Caco-2 (cell line): ENCODE results near the gene C2orf68. TPM values are rescaled to one million over a fixed set of nuclear protein-coding genes. Genes with fewer than 3 reads are reported as not detected.

Source experiments
- BruUV-seq: library from RNA; stranded (reverse); fragments of 400-500 nt; replicated peaks from 2 replicates; lab custom pipeline; 2021; lab: Mats Ljungman, UMichigan
- CTCF ChIA-PET: fragments of 300-600 bp; sonication (Branson Sonifier 250); formaldehyde crosslinking; loops from one replicate; lab custom pipeline; 2022; ENCODE audit warnings: antibody characterized with exemption; lab: Charles Lee
- POLR2A ChIA-PET: fragments of 300-600 bp; sonication (Branson Sonifier 250); formaldehyde crosslinking; loops from one replicate; lab custom pipeline; 2022; ENCODE audit warnings: antibody characterized with exemption; lab: Charles Lee
- DNase-seq, 2 experiments: peaks; one replicate each; pipeline versions ENCODE4 v3.0.0 to v3.0.0-alpha.2; 2020 to 2022
- H3K27me3 ChIP-seq: replicated peaks from 2 replicates; pipeline ENCODE4 v1.6.0; 2011; ENCODE audit warnings: low read length; ENCODE audit not compliant: control insufficient read depth, insufficient read depth
- H3K36me3 ChIP-seq: 2 replicates; pipeline ENCODE4 v1.5.1; 2011; ENCODE audit warnings: low read length; ENCODE audit not compliant: control insufficient read depth, insufficient read depth
- H3K4me1 ChIP-seq: fragments of 250-450 bp; sonication (Bioruptor Pico); 2 replicates; pipeline ENCODE4 v1.5.1; 2020; ENCODE audit warnings: mild to moderate bottlenecking
- H3K4me3 ChIP-seq: 2 replicates; pipeline ENCODE4 v1.5.1; 2011; ENCODE audit warnings: low read depth, mild to moderate bottlenecking, control low read depth, low read length
- H3K9me3 ChIP-seq: fragments of 250-450 bp; sonication (Bioruptor Pico); 2 replicates; pipeline ENCODE4 v1.5.1; 2020; ENCODE audit warnings: mild to moderate bottlenecking, moderate library complexity
- H3K27ac Mint-ChIP-seq: one replicate; pipeline ENCODE4 v1.8.0; 2022; ENCODE audit warnings: mixed read lengths; ENCODE audit not compliant: unreplicated experiment
- H3K27me3 Mint-ChIP-seq: one replicate; pipeline ENCODE4 v1.8.0; 2022; ENCODE audit warnings: mixed read lengths; ENCODE audit not compliant: insufficient read depth, unreplicated experiment
- H3K36me3 Mint-ChIP-seq: one replicate; pipeline ENCODE4 v1.8.0; 2022; ENCODE audit warnings: mild to moderate bottlenecking, mixed read lengths; ENCODE audit not compliant: insufficient read depth, unreplicated experiment
- H3K4me1 Mint-ChIP-seq: one replicate; pipeline ENCODE4 v1.8.0; 2022; ENCODE audit warnings: low read depth, mixed read lengths; ENCODE audit not compliant: unreplicated experiment
- H3K4me3 Mint-ChIP-seq: one replicate; pipeline ENCODE4 v1.8.0; 2022; ENCODE audit warnings: mild to moderate bottlenecking, moderate library complexity, mixed read lengths; ENCODE audit not compliant: unreplicated experiment
- H3K9me3 Mint-ChIP-seq: one replicate; pipeline ENCODE4 v1.8.0; 2022; ENCODE audit warnings: mixed read lengths; ENCODE audit not compliant: unreplicated experiment
- intact Hi-C: fragments of 100-400 bp; cut with micrococcal nuclease; formaldehyde crosslinking; loops from one replicate; pipeline ENCODE4 v1.10.0; 2022; ENCODE audit not compliant: unreplicated experiment
- total RNA-seq: library from RNA; stranded (reverse); gene quantifications from 2 replicates; pipeline ENCODE4 v1.2.3, GENCODE V29; 2022
- TF ChIP-seq, protein P1 (sequence below), 2 experiments: fragments of 200-600 bp in 1 of 2; IDR thresholded peaks; 1 replicate in 1 of 2; 2 replicates in 1 of 2; pipeline versions ENCODE4 v1.5.1 to v1.8.0; 2011 to 2022; ENCODE audit warnings: antibody characterized with exemption in 1 of 2, control low read depth in 1 of 2, inconsistent platforms in 1 of 2, low read depth in 1 of 2, low read length in 1 of 2, mild to moderate bottlenecking in 1 of 2, moderate library complexity in 1 of 2; ENCODE audit not compliant: insufficient read depth in 1 of 2, severe bottlenecking in 1 of 2, unreplicated experiment in 1 of 2

C2orf68 gene
- total RNA-seq, 1 experiment from 2014 or later: 54.5 TPM

DNA sequence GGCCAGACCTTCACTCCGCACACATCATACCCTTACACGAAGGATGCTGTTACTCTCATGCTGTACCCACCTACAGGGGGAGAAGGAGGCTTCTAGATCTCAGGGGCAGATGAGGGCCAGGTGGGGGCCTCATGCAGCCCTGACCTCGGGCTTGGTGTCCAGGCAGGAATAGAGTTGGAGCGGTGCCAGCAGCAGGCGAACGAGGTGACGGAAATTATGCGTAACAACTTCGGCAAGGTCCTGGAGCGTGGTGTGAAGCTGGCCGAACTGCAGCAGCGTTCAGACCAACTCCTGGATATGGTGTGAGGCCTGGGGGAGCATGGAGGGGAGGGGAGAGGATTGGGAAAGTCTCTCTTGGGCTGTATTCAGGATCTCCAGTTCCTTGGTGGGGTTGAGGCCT, 20.3 kb downstream of the C2orf68 start:
- no peaks in the 10 kb centered on the region for H3K36me3 ChIP-seq
- TF ChIP-seq, protein P1, sequence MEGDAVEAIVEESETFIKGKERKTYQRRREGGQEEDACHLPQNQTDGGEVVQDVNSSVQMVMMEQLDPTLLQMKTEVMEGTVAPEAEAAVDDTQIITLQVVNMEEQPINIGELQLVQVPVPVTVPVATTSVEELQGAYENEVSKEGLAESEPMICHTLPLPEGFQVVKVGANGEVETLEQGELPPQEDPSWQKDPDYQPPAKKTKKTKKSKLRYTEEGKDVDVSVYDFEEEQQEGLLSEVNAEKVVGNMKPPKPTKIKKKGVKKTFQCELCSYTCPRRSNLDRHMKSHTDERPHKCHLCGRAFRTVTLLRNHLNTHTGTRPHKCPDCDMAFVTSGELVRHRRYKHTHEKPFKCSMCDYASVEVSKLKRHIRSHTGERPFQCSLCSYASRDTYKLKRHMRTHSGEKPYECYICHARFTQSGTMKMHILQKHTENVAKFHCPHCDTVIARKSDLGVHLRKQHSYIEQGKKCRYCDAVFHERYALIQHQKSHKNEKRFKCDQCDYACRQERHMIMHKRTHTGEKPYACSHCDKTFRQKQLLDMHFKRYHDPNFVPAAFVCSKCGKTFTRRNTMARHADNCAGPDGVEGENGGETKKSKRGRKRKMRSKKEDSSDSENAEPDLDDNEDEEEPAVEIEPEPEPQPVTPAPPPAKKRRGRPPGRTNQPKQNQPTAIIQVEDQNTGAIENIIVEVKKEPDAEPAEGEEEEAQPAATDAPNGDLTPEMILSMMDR (IDR thresholded peaks at IDR 0.05; ENCODE audit: insufficient read depth in 1 of 2, low read depth in 1 of 2, low read length in 1 of 2, severe bottlenecking in 1 of 2, unreplicated experiment in 1 of 2): no peak
- POLR2A ChIA-PET: interaction anchor here (1.0 to 1.4 kb wide), 2 partner anchors 14 to 53 kb away, joined by 3 to 4 read pairs; partner anchors contain the start of gene MAT2A
- Mint-ChIP-seq H3K27ac (no peak overlapping the region), H3K4me3 (no peak overlapping the region), H3K27me3 (peaks cover 10% of the 10 kb centered on the region), H3K4me1 (peaks cover 44% of the 10 kb centered on the region), H3K9me3 (no peaks in the 10 kb centered on the region), H3K36me3 (peaks cover 21% of the 10 kb centered on the region)
- CTCF ChIA-PET: no interaction called here
- H3K4me1 ChIP-seq: peaks cover 24% of the 10 kb centered on the region
- no TSS peak for BruUV-seq
- intact Hi-C loops: no loop called here
- no peaks in the 10 kb centered on the region for H3K27me3 ChIP-seq
- DNase-seq: no peak
- H3K9me3 ChIP-seq: no peaks in the 10 kb centered on the region
- H3K4me3 ChIP-seq: no peak overlapping the region

- no peak for DNase-seq
- TF ChIP-seq, protein P1 (IDR thresholded peaks at IDR 0.05; ENCODE audit: insufficient read depth in 1 of 2, low read depth in 1 of 2, low read length in 1 of 2, severe bottlenecking in 1 of 2, unreplicated experiment in 1 of 2): no peak
- Mint-ChIP-seq H3K4me3 (no peak overlapping the region), H3K27ac (no peak overlapping the region), H3K9me3 (no peaks in the 10 kb centered on the region), H3K36me3 (peaks cover 15% of the 10 kb centered on the region), H3K4me1 (peaks cover 44% of the 10 kb centered on the region), H3K27me3 (peaks cover 10% of the 10 kb centered on the region)
- ChIA-PET CTCF (interaction anchor here (1.0 kb wide), 1 partner anchor 39 kb away, joined by 3 read pairs; no protein-coding TSS in a partner anchor), POLR2A (interaction anchor here (1.0 to 1.4 kb wide), 2 partner anchors 14 to 52 kb away, joined by 3 to 4 read pairs; partner anchors contain the start of gene MAT2A)
- no peaks in the 10 kb centered on the region for H3K36me3 ChIP-seq
- BruUV-seq: no TSS peak
- no peak overlapping the region for H3K4me3 ChIP-seq
- intact Hi-C loops: no loop called here
- peaks cover 22% of the 10 kb centered on the region for H3K4me1 ChIP-seq
- H3K27me3 ChIP-seq: no peaks in the 10 kb centered on the region
- no peaks in the 10 kb centered on the region for H3K9me3 ChIP-seq
Observed at GRCh38 chr2:85590950-85591349, 20.9 kb downstream of the C2orf68 start.

- Histone ChIP-seq H3K36me3 (no peaks in the 10 kb centered on the region), H3K4me1 (peaks cover 30% of the 10 kb centered on the region), H3K9me3 (no peaks in the 10 kb centered on the region), H3K4me3 (no peak overlapping the region), H3K27me3 (no peaks in the 10 kb centered on the region)
- TF ChIP-seq, protein P1 (IDR thresholded peaks at IDR 0.05; ENCODE audit: insufficient read depth in 1 of 2, low read depth in 1 of 2, low read length in 1 of 2, severe bottlenecking in 1 of 2, unreplicated experiment in 1 of 2): no peak
- peaks cover 13% of the 10 kb centered on the region for H3K36me3 Mint-ChIP-seq
- CTCF ChIA-PET: interaction anchor here (0.6 to 1.0 kb wide), 2 partner anchors 38 kb away, joined by 3 read pairs; no protein-coding TSS in a partner anchor
- intact Hi-C loops: no loop called here
- H3K9me3 Mint-ChIP-seq: no peaks in the 10 kb centered on the region
- peak overlapping the region; percentile 34 for H3K27ac Mint-ChIP-seq
- DNase-seq: no peak
- POLR2A ChIA-PET: interaction anchor here (0.8 to 1.4 kb wide), 3 partner anchors 15 to 38 kb away, joined by 3 read pairs; partner anchors contain the start of gene C2orf68
- H3K4me3 Mint-ChIP-seq: no peak overlapping the region
- peaks cover 10% of the 10 kb centered on the region for H3K27me3 Mint-ChIP-seq
- H3K4me1 Mint-ChIP-seq: peaks cover 52% of the 10 kb centered on the region
- no TSS peak for BruUV-seq
Observed at GRCh38 chr2:85589982-85590791, 21.7 kb downstream of the C2orf68 start.
